ENCODE results near the gene PTGDS.

PTGDS gene

GRCh38 chr9:137011907-137012675 is 34.8 kb downstream of the PTGDS start:
- no peak for DNase-seq (ENCODE audit: low spot score)

DNA sequence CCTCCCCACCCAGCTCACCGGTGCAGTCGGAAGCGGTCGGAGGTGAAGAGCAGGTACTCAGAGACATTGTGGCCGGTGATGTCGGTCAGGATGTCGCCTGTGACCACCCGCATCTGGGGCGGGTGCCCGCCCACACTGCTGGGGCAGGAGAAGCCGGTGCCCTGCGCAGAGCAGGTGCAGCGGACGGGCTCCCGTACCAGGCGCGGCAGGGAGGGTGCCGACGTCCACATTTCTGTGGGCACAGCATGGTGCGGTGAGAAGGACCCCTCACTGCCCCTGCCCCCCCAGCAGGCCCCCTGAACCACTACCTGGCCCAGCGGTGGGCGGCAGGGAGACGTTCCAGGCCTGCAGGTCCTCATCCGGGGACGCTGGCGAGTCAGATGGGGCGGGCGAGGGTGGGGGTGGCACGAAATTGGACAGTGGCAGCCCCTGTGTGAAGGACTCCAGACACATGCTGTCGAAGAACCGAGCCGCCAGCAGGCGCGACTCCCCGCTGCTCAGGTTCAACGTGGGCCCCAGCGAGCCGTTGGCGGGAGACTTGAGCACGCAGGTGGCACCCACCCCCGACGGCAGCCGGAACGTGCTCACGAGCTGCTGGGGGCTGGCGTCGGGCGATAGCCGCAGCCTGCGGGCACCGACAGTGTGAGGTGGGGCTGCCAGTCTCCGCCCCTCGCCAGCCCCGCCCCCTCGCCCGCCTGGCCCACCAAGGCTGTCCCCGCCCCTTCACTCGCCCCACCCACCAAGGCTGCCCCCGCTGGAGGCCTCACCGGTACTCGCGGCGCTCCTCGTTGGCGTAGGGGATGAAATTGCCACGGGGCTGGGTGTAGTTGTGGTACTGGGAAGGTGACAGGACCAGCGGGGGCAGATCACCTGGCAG is 35.6 kb downstream of the PTGDS start:
- DNase-seq (ENCODE audit: low spot score) = no peak

DNA sequence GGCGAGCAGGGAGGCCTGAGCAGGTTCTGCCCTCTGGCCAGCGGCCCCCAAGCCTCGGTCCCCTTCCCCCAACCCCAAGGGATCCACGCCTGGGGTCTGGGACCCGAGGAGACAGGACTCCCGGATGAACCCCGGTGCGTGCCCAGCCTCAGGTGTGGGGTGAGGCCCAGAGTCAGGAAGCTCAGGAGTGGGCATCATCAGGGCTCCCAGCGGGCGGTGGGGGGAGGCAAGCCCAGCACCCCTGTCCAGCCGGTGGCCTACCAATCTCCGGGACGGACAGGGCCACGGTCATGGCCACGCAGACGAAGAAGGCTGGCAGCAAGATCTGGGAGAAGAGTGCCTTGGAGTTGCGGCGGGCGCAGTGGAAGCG is 36.3 kb downstream of the PTGDS start:
- DNase-seq (ENCODE audit: low spot score) = no peak

DNA sequence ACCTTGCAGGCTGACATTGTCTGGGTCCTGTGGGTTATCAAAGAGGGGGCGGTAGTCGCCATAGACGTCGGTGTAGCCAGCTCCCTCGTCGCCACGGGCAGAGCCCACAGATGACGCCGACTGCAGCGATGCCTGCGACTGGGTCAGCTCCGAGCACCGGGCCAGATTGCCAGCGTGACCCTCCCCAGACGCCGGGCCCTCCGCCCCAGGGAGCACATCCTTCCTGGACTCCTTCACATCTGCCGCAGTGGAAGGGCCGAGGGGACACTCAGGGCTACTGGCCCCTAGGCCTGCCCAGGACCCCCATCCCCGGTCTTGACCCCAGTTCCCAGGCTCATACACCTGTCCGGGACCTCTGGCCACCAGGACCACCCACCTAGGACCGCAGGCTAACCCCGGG is 36.9 kb downstream of the PTGDS start:
- no peak for DNase-seq (ENCODE audit: low spot score)

- DNase-seq (ENCODE audit: low spot score) = no peak
Measured at GRCh38 chr9:137014776-137015539, 37.7 kb downstream of the PTGDS start.

- no peak for DNase-seq (ENCODE audit: low spot score)
Measured at GRCh38 chr9:137015540-137015930, 38.2 kb downstream of the PTGDS start.

DNA sequence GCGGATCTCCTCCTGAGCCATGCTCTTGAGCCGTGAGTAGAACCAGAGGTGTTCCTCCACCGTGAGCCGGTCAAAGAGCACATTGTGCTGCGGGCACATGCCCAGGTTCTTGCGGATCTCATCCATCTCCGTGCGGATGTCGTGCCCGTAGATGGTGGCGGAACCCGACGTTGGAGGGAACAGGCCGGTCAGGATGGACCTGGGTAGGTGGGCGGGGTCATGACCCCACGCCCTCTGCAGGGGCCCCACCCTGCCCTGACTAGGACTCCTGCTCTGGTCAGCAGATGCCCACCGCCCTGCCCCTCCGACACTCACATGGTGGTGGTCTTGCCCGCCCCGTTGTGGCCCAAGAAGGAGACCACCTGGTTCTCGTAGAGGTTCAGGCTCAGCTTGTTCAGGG is 38.7 kb downstream of the PTGDS start:
- DNase-seq (ENCODE audit: low spot score) = no peak

- no peak for DNase-seq (ENCODE audit: low spot score)
Measured at GRCh38 chr9:137016436-137016835, 39.1 kb downstream of the PTGDS start.

GRCh38 chr9:137017071-137017470 is 39.8 kb downstream of the PTGDS start:
- no peak for DNase-seq (ENCODE audit: low spot score)

GRCh38 chr9:137017791-137018497 is 40.6 kb downstream of the PTGDS start:
- DNase-seq (ENCODE audit: low spot score) = no peak

GRCh38 chr9:137018761-137019559 is 41.7 kb downstream of the PTGDS start:
- DNase-seq (ENCODE audit: low spot score) = no peak

- DNase-seq (ENCODE audit: low spot score) = no peak
Measured at GRCh38 chr9:137019891-137020683, 42.8 kb downstream of the PTGDS start.

DNA sequence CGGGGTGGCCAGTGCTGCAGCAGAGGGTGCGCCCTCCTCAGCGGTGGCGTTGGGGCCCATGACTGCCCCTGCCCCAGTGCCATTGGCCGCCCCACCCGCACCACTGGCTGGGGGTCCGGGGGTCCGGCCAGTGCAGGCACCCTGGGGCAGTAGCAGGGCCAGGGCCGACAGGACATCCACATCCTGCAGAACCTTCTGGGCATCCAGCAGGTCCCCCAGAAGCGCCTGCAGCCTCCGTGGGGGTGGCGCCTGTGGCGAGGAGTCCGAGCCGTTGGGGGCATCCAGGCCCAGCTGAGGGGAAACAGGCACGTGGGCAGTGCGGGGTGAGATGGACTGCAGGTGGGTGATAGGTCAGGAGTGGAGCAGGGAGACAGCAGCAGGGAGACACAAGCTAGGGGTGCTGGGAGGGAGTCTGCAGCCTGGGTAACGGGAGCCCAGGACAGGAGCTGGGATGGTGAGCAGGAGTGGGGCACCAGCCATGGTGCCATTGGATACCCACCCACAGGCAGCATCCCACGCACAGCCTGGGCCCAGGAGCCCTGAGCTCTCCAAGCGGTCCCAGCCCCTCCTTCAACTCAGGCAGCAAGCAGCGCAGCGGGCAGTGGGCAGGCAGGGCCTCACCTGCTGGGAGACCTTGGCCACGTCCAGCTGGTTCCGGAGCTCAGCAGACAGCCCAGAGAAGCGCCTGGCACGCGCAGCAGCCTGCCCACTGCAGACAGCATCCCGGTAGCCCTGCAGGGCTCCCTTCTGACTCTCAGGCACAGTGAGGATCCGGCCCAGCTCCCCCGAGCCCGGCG is 43.7 kb downstream of the PTGDS start:
- DNase-seq (ENCODE audit: low spot score) = no peak

- DNase-seq (ENCODE audit: low spot score) = no peak
Measured at GRCh38 chr9:137021568-137021978, 44.3 kb downstream of the PTGDS start.

DNA sequence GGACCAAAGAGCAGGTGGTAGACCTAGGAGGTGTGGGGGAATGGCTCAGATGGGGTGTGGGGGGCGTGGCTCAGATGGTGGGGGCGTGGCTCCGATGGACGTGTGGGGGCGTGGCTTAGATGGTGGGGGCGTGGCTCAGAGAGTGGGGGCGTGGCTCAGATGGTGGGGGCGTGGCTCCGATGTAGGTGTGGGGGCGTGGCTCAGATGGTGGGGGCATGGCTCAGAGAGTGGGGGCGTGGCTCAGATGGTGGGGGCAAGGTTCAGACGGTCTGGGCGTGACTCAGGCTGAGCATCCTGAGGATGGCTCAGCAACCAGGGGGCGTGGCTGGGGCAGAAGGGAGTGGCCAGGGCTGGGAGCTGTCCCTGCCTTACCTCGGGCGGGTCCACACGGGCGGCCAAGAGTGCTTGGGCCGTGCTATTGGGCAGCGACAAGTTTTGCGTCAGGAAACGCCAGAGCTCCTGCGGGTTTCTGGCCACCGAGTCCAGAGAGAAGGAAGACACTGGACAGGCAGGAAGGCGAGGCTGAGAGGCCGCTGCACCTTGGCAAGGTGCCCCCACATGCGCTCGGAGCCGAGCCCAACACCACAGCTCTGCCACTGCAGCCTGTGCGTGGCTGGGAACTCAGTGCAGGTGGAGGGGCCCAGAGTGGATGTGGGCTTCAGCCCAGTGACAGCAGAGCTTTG is 44.8 kb downstream of the PTGDS start:
- peak; percentile 78 for DNase-seq (ENCODE audit: low spot score)

DNA sequence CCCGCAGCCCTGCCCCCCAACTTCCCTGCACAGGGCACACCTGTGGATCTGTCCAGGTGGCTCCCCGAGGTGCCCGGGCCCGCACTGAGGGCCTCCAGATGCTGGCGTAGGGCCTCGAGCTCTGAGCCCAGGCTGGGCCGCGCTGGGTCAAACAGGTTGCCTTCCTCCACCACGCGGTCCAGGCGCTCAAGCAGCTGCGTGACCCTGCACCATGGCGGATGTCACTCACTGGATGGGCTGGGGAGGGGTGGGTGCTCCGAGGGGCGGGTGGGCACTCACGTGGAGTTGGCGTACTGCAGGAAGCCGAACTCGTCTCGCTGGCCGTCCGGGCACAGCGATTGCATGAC is 45.3 kb downstream of the PTGDS start:
- no peak for DNase-seq (ENCODE audit: low spot score)

DNA sequence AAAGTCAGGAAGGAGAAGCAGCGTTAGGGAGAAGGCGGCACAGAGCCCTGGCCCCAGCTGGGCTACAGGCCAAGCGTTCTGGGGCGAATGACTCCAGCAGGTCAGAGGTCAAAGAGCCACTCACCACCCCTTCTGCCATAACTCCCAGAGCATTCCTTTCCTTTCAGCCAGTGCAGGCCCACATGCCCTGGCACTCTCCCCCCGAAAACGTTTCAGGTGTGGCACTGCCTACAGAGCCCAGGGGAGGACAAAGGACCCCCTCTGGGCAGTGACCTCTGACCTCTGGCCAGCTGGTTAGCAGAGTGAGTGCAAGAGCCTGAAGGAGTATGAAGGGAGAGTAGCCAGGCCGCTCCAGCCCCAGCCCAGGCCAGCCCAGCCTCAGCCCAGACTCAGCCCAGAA is 45.9 kb downstream of the PTGDS start:
- no peak for DNase-seq (ENCODE audit: low spot score)

- DNase-seq (ENCODE audit: low spot score) = no peak
Measured at GRCh38 chr9:137023583-137023991, 46.3 kb downstream of the PTGDS start.

- no peak for DNase-seq (ENCODE audit: low spot score)
Measured at GRCh38 chr9:137025517-137025966, 48.2 kb downstream of the PTGDS start.

Data from ecto neural progenitor cell (in vitro differentiated cells).